ENCODE results near the gene RPSA. TPM values are rescaled to one million over a fixed set of nuclear protein-coding genes. Genes with fewer than 3 reads are reported as not detected.

RPSA gene
- total and polyA plus RNA-seq, 9 of the 15 experiments (the other 6 are each of a cell fraction or from before 2014, with no cell fraction given): 2,290 to 4,272 (median 2,730) TPM

DNA sequence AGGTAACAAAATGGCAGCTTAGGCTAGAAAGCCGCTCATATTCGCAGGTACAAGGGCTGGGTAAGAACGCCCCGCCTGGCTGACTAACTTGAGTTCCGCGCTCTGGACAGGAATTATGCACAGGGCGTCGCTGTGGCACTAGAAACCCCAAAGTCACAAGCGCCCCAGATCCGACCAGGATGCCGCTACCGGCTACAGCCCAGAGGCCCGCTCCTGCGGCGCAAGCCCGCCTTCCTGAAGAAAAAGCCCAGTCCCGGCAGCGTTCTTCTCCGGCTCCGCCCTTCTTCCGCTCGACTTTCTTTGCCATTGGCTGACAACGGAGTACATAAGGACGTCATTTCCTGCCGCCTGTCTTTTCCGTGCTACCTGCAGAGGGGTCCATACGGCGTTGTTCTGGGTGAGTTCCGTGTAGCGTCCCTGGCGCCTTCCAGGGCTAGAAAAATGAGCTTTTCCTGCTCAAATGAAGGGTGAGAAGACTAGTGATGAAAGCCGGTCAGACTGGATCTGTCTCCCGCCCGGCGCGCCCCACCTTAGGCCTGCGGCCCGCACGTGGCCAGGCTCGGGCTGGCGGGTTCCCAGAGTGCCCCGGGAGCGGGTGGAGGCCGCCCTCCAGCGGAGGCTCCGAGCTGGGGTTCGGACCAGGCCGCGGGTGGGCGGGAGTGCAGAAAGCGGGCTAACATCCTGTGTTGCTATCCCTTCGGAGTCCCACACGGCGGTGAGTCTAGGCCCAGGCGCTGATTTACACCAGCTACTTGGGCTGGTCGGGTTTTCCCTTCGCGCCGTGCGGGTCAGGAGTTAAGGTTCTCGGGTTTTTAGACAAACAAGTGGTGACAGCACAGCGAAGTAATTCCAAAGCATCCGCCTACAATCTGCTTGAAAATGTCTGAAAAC is at the start of gene RPSA (continued):
- peak; percentile 87; the same call in 1 of the 2 replicates for TF ChIP-seq KLF6 (CRISPR knock-in tag; IDR thresholded peaks at IDR 0.05; ENCODE audit: borderline replicate concordance)
- TF ChIP-seq KAT2B (IDR thresholded peaks at IDR 0.05; ENCODE audit: low read depth, low read length): peak; percentile 86
- no peak for TF ChIP-seq TBP (optimal IDR thresholded peaks at IDR 0.05; ENCODE audit: low read depth, low read length)
- TF ChIP-seq NFRKB (IDR thresholded peaks at IDR 0.05; ENCODE audit: low read depth): peak; percentile 72
- TF ChIP-seq ETV5 (CRISPR knock-in tag; IDR thresholded peaks at IDR 0.05; ENCODE audit: low read depth): no peak; the same call in 1 of the 2 replicates
- TF ChIP-seq, protein P1, sequence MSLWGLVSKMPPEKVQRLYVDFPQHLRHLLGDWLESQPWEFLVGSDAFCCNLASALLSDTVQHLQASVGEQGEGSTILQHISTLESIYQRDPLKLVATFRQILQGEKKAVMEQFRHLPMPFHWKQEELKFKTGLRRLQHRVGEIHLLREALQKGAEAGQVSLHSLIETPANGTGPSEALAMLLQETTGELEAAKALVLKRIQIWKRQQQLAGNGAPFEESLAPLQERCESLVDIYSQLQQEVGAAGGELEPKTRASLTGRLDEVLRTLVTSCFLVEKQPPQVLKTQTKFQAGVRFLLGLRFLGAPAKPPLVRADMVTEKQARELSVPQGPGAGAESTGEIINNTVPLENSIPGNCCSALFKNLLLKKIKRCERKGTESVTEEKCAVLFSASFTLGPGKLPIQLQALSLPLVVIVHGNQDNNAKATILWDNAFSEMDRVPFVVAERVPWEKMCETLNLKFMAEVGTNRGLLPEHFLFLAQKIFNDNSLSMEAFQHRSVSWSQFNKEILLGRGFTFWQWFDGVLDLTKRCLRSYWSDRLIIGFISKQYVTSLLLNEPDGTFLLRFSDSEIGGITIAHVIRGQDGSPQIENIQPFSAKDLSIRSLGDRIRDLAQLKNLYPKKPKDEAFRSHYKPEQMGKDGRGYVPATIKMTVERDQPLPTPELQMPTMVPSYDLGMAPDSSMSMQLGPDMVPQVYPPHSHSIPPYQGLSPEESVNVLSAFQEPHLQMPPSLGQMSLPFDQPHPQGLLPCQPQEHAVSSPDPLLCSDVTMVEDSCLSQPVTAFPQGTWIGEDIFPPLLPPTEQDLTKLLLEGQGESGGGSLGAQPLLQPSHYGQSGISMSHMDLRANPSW (CRISPR knock-in tag; IDR thresholded peaks at IDR 0.05): peak; percentile 83; the same call in 1 of the 2 replicates
- peak in 1 of 2 experiments; percentile 48; a peak in 2 of 4 replicates for TF ChIP-seq ETV6 (IDR thresholded peaks at IDR 0.05; ENCODE audit: borderline replicate concordance in 1 of 2, low read depth in 2 of 2, low read length in 1 of 2)
- peak; percentile 93 for TF ChIP-seq ETV6 (CRISPR knock-in tag; IDR thresholded peaks at IDR 0.05; ENCODE audit: borderline replicate concordance)
- TF ChIP-seq, protein P2, sequence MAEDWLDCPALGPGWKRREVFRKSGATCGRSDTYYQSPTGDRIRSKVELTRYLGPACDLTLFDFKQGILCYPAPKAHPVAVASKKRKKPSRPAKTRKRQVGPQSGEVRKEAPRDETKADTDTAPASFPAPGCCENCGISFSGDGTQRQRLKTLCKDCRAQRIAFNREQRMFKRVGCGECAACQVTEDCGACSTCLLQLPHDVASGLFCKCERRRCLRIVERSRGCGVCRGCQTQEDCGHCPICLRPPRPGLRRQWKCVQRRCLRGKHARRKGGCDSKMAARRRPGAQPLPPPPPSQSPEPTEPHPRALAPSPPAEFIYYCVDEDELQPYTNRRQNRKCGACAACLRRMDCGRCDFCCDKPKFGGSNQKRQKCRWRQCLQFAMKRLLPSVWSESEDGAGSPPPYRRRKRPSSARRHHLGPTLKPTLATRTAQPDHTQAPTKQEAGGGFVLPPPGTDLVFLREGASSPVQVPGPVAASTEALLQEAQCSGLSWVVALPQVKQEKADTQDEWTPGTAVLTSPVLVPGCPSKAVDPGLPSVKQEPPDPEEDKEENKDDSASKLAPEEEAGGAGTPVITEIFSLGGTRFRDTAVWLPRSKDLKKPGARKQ (CRISPR knock-in tag; IDR thresholded peaks at IDR 0.05): no peak
- peak; percentile 88; the same call in 1 of the 2 replicates for TF ChIP-seq TGIF2 (CRISPR knock-in tag; IDR thresholded peaks at IDR 0.05)
- TF ChIP-seq ZNF551 (CRISPR knock-in tag; IDR thresholded peaks at IDR 0.05): no peak
- TF ChIP-seq NEUROD1 (IDR thresholded peaks at IDR 0.05; ENCODE audit: borderline replicate concordance, low read depth, low read length, partially characterized antibody): peak; percentile 62
- TF ChIP-seq SP1 (CRISPR knock-in tag; IDR thresholded peaks at IDR 0.05): peak; percentile 91
- TF ChIP-seq, protein P3, sequence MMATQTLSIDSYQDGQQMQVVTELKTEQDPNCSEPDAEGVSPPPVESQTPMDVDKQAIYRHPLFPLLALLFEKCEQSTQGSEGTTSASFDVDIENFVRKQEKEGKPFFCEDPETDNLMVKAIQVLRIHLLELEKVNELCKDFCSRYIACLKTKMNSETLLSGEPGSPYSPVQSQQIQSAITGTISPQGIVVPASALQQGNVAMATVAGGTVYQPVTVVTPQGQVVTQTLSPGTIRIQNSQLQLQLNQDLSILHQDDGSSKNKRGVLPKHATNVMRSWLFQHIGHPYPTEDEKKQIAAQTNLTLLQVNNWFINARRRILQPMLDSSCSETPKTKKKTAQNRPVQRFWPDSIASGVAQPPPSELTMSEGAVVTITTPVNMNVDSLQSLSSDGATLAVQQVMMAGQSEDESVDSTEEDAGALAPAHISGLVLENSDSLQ (IDR thresholded peaks at IDR 0.05): peak; percentile 91
- no peak for TF ChIP-seq ADNP (tag; IDR thresholded peaks at IDR 0.05)
- no peak for TF ChIP-seq ZNF696 (CRISPR knock-in tag; conservative IDR thresholded peaks at IDR 0.05)
- TF ChIP-seq, protein P4, sequence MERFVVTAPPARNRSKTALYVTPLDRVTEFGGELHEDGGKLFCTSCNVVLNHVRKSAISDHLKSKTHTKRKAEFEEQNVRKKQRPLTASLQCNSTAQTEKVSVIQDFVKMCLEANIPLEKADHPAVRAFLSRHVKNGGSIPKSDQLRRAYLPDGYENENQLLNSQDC (CRISPR knock-in tag; IDR thresholded peaks at IDR 0.05): no peak
- TF ChIP-seq ARID1B (IDR thresholded peaks at IDR 0.05): no peak; the same call in 1 of the 2 replicates
- TF ChIP-seq, protein P5, sequence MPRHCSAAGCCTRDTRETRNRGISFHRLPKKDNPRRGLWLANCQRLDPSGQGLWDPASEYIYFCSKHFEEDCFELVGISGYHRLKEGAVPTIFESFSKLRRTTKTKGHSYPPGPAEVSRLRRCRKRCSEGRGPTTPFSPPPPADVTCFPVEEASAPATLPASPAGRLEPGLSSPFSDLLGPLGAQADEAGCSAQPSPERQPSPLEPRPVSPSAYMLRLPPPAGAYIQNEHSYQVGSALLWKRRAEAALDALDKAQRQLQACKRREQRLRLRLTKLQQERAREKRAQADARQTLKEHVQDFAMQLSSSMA (CRISPR knock-in tag; IDR thresholded peaks at IDR 0.05): peak; percentile 77; the same call in 1 of the 2 replicates
- TF ChIP-seq, protein P6, sequence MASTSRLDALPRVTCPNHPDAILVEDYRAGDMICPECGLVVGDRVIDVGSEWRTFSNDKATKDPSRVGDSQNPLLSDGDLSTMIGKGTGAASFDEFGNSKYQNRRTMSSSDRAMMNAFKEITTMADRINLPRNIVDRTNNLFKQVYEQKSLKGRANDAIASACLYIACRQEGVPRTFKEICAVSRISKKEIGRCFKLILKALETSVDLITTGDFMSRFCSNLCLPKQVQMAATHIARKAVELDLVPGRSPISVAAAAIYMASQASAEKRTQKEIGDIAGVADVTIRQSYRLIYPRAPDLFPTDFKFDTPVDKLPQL (IDR thresholded peaks at IDR 0.05; ENCODE audit: extremely low read depth, insufficient read length): peak; percentile 83
